Measurements from ENCODE around the gene LYPD6B. TPM values are rescaled to one million over a fixed set of nuclear protein-coding genes. Genes with fewer than 3 reads are reported as not detected.

LYPD6B gene
- total and polyA plus RNA-seq, 2 donors (not counting 1 experiment from before 2014, with no cell fraction given), result 1.5 to 2.7 TPM

DNA sequence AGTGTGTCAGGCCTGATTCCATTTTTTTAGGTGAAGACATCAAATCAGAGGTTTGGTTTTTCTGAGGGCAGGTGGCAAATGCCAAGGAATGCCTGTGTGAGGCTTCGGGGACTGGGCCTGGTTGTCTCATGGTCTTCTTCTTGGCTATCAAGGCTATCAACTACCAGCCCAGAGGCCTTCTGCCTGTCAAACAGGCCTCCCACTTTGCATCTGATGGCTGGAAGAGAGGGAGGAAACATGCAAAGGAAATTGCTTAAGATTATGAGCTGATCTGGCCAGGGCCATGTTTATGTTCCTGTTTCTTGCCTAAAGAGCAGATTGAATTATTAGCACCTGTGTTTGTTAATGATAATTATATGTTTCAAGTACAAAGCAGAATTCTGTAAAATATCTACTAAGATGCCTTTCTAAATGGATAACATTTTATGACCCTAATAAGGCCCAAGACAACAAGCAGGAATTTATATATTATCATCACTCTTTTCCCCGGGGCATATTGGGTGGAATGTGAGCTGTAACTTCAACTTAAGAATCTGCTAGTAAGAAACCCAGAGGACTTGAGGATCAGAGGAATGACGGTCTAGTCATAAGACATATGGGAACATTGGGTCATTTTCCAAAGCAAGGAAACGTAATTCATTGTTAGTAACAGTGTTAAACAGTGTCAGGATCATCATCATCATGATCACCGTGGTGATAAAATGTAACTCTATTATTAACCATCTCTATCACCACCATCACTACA lies 123.2 kb downstream of the LYPD6B start:
- Histone ChIP-seq H3K27me3 (replicated peaks in 1 of 4; ENCODE audit: control extremely low read depth in 1 of 4, control insufficient read depth in 3 of 4, insufficient read depth in 4 of 4, low read length in 3 of 4) (peaks cover 0 to 35% (median 18%) of the 10 kb centered on the region in 4 experiments), H3K36me3 (replicated peaks in 1 of 2; ENCODE audit: control extremely low read depth in 1 of 2, control insufficient read depth in 1 of 2, extremely low read depth in 1 of 2, insufficient read depth in 2 of 2, low read length in 1 of 2) (no peaks in the 10 kb centered on the region), H3K4me3 (ENCODE audit: control extremely low read depth in 1 of 5, extremely low read depth in 1 of 5, insufficient read depth in 1 of 5, low read depth in 2 of 5, low read length in 4 of 5) (no peak overlapping the region), H3K9ac (ENCODE audit: low read length) (no peak overlapping the region), H3K9me3 (ENCODE audit: control extremely low read depth in 1 of 3, control insufficient read depth in 2 of 3, insufficient read depth in 1 of 3, low read length in 2 of 3) (peaks cover 0 to 3% (median 0%) of the 10 kb centered on the region in 3 donors), H3K4me2 (replicated peaks; ENCODE audit: low read depth, low read length, poor library complexity, severe bottlenecking) (peak overlapping the region; percentile 20), H2AFZ (ENCODE audit: insufficient read depth, low read depth, low read length, poor library complexity, severe bottlenecking) (no peak overlapping the region), H4K20me1 (ENCODE audit: control insufficient read depth, insufficient read depth, low read length, poor library complexity, severe bottlenecking) (no peaks in the 10 kb centered on the region), H3K4me1 (ENCODE audit: control insufficient read depth in 2 of 2, insufficient read depth in 2 of 2, low read length in 2 of 2) (peaks cover 14 to 15% of the 10 kb centered on the region in 2 donors), H3K79me2 (ENCODE audit: control insufficient read depth, insufficient read depth, low read length) (no peaks in the 10 kb centered on the region), H3K27ac (ENCODE audit: low read length in 2 of 2) (no peak overlapping the region)
- no peak for ATAC-seq (ENCODE audit: low read depth)
- no peaks in the 10 kb centered on the region for H3K9me3 Mint-ChIP-seq (ENCODE audit: insufficient read depth)
- ChIA-PET CTCF (no interaction called here), POLR2A (no interaction called here)
- H3K4me3 Mint-ChIP-seq, result peak overlapping the region; percentile 57
- no peak overlapping the region for H3K27ac Mint-ChIP-seq
- TF ChIP-seq, protein P1, sequence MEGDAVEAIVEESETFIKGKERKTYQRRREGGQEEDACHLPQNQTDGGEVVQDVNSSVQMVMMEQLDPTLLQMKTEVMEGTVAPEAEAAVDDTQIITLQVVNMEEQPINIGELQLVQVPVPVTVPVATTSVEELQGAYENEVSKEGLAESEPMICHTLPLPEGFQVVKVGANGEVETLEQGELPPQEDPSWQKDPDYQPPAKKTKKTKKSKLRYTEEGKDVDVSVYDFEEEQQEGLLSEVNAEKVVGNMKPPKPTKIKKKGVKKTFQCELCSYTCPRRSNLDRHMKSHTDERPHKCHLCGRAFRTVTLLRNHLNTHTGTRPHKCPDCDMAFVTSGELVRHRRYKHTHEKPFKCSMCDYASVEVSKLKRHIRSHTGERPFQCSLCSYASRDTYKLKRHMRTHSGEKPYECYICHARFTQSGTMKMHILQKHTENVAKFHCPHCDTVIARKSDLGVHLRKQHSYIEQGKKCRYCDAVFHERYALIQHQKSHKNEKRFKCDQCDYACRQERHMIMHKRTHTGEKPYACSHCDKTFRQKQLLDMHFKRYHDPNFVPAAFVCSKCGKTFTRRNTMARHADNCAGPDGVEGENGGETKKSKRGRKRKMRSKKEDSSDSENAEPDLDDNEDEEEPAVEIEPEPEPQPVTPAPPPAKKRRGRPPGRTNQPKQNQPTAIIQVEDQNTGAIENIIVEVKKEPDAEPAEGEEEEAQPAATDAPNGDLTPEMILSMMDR (IDR thresholded peaks at IDR 0.05), result no peak
- TF ChIP-seq EZH2 (IDR thresholded peaks at IDR 0.05; ENCODE audit: borderline replicate concordance, insufficient read depth, low read depth, low read length, poor library complexity, severe bottlenecking), result no peak
- H3K4me1 Mint-ChIP-seq, result peaks cover 16% of the 10 kb centered on the region
- WGBS (ENCODE audit: insufficient coverage), result 80% methylated on average over 2 of the region's 5 CpGs
- intact Hi-C loops (cut with micrococcal nuclease), result loop anchor here (5.0 kb wide), 1 partner anchor 139 kb away; no protein-coding TSS in a partner anchor
- H3K27me3 Mint-ChIP-seq, result peaks cover 67% of the 10 kb centered on the region
- peak; percentile 7 for DNase-seq

DNA sequence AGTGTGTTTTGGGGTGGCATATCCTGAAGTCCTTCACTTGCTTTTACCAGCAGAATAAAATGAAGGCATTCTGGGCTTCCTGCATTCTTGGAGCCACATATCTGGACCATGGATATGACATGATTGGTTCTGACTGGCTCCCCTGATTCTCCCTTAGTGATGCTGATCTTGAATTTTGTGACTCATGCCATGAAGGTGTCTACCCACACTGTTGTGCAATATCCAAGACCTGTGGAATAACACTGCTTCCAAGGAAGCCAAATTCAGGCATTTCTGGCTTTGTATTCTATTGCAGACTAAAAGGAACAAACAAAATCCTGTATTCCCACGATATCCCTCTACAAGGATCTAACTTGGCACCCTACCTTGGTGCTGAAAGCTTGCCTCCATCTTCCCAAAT lies 125.8 kb downstream of the LYPD6B start:
- peaks cover 59% of the 10 kb centered on the region for H3K27me3 Mint-ChIP-seq

More for the DNA sequence above, 125.8 kb downstream of the LYPD6B start:
- H3K4me1 ChIP-seq (ENCODE audit: control insufficient read depth in 2 of 2, insufficient read depth in 2 of 2, low read length in 2 of 2), result peaks cover 14 to 15% of the 10 kb centered on the region in 2 donors
- H3K4me3 ChIP-seq (ENCODE audit: control extremely low read depth in 1 of 5, extremely low read depth in 1 of 5, insufficient read depth in 1 of 5, low read depth in 2 of 5, low read length in 4 of 5), result no peak overlapping the region
- peaks cover 0 to 28% (median 20%) of the 10 kb centered on the region in 4 experiments for H3K27me3 ChIP-seq (replicated peaks in 1 of 4; ENCODE audit: control extremely low read depth in 1 of 4, control insufficient read depth in 3 of 4, insufficient read depth in 4 of 4, low read length in 3 of 4)
- intact Hi-C loops (cut with micrococcal nuclease), result loop anchor here (5.0 kb wide), 1 partner anchor 142 kb away; no protein-coding TSS in a partner anchor
- Mint-ChIP-seq H3K27ac (no peak overlapping the region), H3K4me1 (peaks cover 18% of the 10 kb centered on the region), H3K4me3 (no peak overlapping the region), H3K9me3 (ENCODE audit: insufficient read depth) (no peaks in the 10 kb centered on the region)
- H3K9me3 ChIP-seq (ENCODE audit: control extremely low read depth in 1 of 3, control insufficient read depth in 2 of 3, insufficient read depth in 1 of 3, low read length in 2 of 3), result peaks cover 0 to 3% (median 0%) of the 10 kb centered on the region in 3 donors
- H2AFZ ChIP-seq (ENCODE audit: insufficient read depth, low read depth, low read length, poor library complexity, severe bottlenecking), result no peak overlapping the region
- ChIA-PET CTCF (no interaction called here), POLR2A (no interaction called here)
- no peak overlapping the region for H3K4me2 ChIP-seq (replicated peaks; ENCODE audit: low read depth, low read length, poor library complexity, severe bottlenecking)
- H4K20me1 ChIP-seq (ENCODE audit: control insufficient read depth, insufficient read depth, low read length, poor library complexity, severe bottlenecking), result no peaks in the 10 kb centered on the region
- no CpG with 5 or more reads among the region's 1 CpG for WGBS (ENCODE audit: insufficient coverage)
- H3K36me3 ChIP-seq (replicated peaks in 1 of 2; ENCODE audit: control extremely low read depth in 1 of 2, control insufficient read depth in 1 of 2, extremely low read depth in 1 of 2, insufficient read depth in 2 of 2, low read length in 1 of 2), result no peaks in the 10 kb centered on the region
- H3K79me2 ChIP-seq (ENCODE audit: control insufficient read depth, insufficient read depth, low read length), result no peaks in the 10 kb centered on the region
- H3K27ac ChIP-seq (ENCODE audit: low read length in 2 of 2), result no peak overlapping the region
- DNase-seq (no peak), ATAC-seq (ENCODE audit: low read depth) (no peak)
- TF ChIP-seq EZH2 (IDR thresholded peaks at IDR 0.05; ENCODE audit: borderline replicate concordance, insufficient read depth, low read depth, low read length, poor library complexity, severe bottlenecking), result no peak
- H3K9ac ChIP-seq (ENCODE audit: low read length), result no peak overlapping the region

Data from B cell (primary cell).